Left renal cortex interstitium (tissue), 4 donors: ENCODE measurements around the gene ARMC5. TPM values are rescaled to one million over a fixed set of nuclear protein-coding genes. Genes with fewer than 3 reads are reported as not detected.
"Not testable (repeated sequence)": the region's sequence is repeated elsewhere in the genome, so short reads cannot be mapped to it uniquely, and the experiment has no call there.

Source experiments
- DNase-seq, 4 donors: peaks; one replicate each; pipeline ENCODE4 v3.0.0-alpha.2; 2013; ENCODE audit warnings: low read depth in 4 of 4, low spot score in 2 of 4, missing footprints in 1 of 4
- polyA plus RNA-seq, 4 donors: library from polyadenylated mRNA; unstranded; fragments of 120-200 nt; gene quantifications; one replicate each; pipeline ENCODE4 v1.2.1, GENCODE V29; 2013; ENCODE audit not compliant: insufficient read length in 4 of 4

ARMC5 gene
- polyA plus RNA-seq, 4 donors: 9.5 to 17.5 (median 14.8) TPM

DNA sequence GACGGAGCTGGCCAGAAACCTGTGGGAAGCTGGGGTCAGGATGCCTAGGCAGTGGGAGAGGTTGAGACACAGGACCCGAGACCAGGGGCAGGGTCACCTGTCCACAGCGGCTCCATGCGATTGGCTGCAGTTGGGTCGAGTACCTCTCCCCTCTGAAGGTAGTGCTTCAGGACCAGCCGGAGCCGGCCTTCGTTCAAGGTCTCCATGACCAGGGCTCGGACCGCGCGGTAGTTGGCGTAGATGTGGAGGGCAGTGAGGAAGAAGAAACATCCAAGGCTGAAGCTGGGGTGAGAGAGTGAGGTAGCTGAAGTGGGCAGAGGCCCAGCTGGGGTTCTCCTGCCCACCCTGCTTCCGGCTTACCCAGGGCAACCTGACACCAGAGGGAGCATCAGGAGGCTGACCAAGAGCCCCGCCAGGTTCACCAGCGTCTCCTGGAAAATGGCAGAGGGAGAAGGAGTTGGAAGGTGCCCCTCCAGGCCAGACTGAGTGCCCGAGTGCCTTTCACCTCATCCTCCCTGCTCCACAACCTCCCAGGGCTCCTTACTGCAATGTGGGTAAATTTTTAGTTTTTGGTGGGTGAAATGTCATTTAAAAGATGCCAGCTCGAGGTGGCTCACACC, 34.3 kb downstream of the ARMC5 start:
- DNase-seq: no peak

DNA sequence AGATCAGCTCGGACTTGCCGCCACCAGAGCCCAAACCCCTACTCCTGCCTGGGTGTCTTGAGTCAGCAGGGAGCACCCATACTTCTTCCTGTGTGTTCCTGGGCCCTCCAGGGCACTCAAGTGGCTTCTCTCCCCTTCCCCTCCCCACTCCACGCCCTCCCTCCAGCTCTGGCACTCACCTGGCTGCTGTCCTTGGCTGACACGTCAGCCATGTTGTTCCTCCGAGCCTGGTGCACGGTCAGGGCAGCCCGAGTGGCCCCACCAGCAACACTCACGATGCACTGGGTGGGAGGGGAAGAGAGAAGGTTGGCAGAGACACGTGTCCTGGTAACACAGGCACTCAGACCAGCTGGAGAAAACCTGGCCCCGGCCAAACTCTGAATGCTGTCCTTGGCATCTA, 37.4 kb downstream of the ARMC5 start:
- DNase-seq: no peak

DNA sequence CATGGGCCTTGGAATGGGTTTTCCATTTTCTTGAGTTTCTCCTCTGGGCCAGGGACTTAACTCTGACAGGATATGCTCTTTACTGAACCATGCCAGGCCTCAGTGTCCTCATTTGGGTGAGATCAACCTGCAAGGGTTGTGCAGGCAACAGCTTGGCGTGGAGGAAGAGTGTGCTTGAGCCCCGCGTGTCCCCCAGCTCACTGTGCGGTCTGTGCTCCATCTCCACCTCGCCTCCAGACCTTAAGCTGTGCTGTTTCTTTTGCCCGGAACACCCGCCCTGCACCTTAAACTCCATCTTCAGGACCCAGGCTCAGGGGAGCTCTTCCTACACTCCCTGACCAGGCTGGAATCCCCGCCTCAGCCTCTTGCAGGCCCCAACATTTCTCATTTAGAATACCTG, 39.2 kb downstream of the ARMC5 start:
- no peak for DNase-seq

DNA sequence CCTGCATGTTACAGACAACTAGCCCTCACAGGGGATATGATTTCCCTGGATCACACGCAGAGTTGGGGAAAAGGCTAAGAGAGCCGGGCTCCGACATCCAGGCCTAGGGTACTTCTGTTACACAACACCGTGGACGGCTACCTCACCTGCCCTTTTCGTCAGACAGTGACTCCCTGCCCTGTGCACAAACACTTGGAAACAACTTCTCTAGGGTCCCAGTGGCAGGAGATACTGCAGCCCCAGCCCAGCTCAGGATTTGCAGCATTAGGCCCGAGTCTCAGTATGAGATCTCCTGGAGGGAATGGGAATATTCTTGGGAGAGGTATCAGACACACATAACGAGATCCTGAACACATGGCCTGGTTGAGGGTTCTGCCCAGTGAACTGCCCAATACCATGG, 40.6 kb downstream of the ARMC5 start:
- no peak for DNase-seq

DNA sequence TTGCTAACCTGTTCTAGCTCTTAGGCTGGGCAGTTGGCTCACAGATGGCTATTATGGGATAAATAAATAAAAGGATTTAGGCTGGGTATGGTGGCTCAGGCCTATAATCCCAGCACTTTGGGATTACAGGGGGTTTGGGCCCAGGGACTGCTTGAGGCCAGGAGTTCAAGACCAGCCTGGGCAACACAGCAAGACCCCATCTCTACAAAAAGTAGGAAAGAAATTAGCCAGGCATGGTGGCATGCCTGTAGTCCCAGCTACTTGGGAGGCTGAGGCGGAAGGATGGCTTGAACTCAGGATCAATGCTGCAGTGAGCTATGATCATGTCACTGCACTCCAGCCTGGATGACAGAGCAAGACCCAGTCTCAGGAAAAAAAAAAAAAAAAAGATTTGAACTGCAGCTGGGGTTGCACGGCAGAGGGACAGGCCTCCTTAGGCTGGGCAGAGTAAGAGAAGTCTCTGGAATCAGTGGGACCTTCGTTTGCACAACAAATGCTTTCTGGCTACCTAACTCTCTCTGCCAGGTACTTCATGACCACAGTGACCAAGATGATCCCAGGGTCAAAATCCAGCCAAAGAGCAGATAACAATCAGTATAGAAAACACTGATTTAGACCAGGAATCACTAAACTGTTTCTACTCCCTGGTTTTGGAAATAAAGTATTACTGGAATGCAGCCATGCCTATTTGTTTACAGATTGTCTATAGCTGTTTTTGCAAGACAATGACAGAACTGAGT, 42.1 kb downstream of the ARMC5 start:
- no peak for DNase-seq

DNA sequence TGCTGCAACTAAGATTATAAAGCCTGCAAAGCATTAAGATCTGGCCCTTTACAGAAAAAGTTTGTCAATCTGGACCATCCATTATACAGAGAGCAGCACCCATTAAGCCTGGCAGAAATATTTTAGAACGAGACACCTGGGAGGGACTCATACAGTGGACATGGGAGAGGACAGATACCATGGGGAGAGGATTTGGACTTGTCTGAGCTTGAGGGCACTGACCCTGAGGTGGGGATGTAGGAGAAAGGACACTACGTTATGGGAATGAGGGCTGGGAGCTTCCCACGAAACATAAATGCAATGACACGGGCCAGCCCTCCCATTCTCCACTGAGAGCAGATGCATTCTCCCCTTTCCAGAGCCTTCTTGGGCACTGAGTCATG, 42.7 kb downstream of the ARMC5 start:
- no peak for DNase-seq

DNA sequence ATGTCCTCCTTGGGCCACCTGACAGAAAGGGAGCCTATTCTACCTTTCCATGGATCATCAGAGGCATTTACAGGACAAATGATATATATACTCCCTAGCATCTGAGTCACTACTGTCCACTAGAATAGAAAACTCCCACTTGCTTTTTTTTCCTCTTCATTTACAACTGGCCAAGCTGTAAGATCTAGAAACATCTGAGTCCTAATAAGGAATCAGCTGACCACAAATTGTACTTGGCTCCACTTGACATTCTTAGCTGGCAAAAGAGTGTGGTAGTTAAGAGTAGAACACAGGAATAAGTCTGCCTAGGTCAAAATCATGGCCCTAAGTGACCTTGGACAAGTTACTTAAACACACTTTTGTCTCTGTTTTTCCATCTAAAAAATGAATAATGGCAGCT, 43.7 kb downstream of the ARMC5 start:
- DNase-seq: no peak

DNA sequence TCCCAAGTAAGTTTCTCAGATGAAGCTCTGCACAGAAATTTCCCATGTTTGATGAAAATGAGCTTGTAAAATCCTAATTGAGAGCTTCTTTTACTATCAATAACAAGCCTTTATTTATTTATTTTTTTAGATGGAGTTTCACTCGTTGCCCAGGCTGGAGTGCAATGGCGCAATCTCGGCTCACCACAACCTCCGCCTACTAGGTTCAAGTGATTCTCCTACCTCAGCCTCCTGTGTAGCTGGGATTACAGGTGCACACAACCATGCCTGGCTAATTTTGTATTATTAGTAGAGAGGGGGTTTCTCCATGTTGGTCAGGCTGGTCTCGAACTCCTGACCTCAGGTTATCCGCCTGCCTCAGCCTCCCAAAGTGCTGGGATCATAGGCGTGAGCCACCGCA, 44.3 kb downstream of the ARMC5 start:
- not testable (repeated sequence) for DNase-seq

DNA sequence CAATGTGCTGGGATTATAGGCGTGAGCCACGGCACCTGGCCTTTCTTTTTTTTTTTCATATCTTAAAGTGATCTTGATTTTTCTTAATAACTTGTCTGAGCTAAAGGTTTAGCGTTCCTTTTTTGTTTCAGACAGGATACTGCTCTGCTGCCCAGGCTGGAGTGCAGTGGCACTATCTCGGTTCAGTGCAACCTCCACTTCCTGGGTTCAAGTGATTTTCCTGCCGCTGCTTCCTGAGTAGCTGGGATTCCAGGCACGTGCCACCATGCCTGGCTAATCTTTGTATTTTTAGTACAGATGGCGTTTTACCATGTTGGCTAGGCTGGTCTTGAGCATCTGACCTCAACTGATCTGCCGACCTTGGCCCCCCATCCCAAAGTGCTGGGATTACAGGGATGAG, 44.9 kb downstream of the ARMC5 start:
- no peak for DNase-seq

DNA sequence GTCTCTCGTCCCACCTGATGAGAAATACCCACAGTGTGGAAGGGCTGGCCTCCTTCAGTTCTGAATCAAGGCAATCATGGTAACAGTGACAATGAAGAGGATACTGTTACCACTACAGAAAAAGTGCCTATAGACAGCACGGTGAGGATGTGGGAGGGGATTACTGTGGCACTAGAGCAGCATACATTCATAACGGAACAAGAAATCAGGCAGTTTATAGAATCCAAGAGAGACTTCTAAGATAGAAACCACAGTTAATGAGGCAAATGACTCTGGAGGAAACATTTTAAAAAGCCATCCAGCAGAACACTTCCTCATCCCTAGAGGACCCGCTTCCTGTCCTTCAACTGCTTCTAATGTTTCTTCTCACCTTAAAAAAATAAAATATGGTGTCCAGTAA, 46.2 kb downstream of the ARMC5 start:
- DNase-seq: no peak

DNA sequence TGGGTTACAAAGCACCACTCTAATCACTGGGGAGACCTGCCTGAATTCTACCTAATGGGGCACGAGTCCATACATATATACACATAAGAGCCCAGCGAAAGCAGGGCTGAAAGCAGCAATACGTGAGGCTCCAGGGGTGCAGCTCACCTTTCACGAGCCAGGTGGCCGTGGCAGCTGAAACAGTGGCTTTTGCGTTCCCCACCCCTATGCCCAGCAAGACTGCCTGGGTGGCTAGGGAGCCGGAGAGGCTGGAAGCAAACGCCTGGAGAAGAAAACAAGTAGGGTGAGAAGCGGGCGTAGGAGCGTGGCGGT, 48.3 kb downstream of the ARMC5 start:
- DNase-seq: no peak

DNA sequence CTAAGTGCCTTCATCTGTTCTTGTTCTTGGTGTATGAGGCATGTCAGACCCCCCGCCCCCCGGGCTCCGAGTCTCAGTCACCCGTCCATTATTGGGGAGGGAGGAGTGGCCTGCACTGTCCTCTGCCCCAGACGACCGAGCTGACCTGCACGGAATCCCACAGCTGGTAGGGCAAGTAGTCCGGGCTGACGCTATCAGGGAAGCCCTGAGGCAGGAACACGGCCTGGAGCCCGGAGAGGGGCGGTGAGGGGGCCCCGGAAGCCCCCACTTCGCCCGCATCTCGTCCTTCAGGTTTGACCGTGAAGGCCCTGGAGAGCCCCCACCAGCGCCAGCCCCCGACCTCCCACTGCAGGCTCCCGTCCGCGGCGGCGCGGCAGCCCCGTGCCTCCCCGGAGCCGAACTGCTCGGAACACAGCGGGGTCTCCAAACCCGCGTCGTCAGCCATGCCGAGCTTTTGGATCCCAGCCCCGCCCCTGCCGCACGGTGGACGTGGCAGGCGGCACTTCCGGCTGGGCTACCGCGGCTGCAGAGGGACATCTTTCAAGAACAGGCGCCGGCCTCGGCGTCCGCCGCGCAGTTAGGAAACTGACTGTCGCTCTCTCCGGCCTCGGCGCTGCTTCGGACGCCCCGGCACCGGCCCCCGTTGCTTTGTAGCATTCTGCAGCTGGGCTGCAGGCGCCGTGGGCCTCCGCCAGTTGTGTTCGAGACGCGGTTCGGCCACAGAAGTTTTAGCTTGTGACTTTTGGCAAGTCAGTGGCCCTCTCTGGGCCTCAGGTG, 48.8 kb downstream of the ARMC5 start, which contains the start of gene RUSF1:
Gene RUSF1 (minus strand): TSS at position 463 of the 777 bp plus-strand sequence. CDS start 18 bp downstream, at position 445.
- peak; percentile 77 to 85 (median 80) for DNase-seq

DNA sequence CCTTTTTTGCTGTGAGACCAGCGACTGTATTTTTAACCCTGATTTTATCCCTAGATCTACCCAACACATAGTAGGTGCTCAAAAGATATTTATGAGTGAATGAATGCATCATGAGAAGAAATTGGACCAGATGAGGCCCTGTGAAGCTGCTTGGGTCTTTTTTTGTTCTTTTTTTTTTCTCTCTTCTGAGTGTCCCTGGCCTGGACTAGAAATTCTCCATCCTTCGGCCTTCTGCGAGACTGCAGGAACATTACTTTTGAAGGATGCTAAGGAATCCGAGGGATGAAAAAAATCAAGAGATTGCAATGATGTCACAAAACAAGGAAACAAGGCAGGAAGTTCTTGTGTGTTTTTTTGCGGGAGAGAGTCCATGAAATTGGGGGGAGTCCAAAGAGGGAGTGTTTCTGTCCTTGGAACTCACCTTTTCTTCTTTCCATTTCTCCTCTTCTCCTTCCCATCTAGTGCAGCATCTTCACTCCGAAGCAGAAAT, 49.5 kb downstream of the ARMC5 start:
- DNase-seq: peak in 1 of 4 donors; percentile 83

DNA sequence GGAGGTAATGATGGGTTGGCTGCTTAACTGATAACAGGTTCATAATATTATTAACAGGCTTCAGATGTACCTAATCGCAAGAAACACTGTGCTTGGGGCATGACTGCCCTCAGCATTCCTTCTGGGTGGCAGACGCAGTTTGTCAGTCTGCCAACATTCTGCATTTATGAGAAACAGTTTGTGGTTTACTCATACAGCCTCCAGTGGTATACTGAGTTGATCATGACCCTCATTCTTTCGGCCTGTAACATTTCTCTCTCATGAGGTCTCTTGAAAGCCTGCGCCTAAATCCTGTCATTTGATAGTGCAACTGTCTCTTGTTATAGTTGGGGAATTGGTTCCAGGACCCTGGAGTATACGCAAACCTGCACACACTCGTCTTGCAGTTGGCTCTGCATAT, 53.8 kb downstream of the ARMC5 start:
- no peak for DNase-seq

DNA sequence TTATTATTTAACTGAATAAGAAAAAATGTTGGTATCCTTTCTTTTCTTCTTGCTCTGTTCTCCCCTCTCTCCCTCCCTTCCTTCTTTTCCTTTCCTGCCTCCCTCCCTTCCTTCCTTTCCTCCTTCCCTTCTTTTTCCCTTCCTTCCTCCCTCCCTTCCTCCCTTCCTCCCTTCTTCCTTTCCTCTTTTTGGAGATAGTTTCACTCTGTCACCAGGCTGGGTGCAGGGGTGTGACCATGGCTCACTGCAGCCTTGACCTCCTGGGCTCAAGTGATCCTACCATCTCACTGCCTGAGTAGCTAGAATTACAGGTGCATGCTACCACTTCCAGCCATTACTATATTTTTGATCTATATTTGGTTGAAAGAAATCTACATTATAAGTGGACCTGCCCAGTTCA, 54.6 kb downstream of the ARMC5 start:
- no peak for DNase-seq

Other genes starting within 250 kb of the ARMC5 start
- gene TRIM72, start 245.4 kb upstream of the ARMC5 start, polyA plus RNA-seq: under 1 TPM; 0.05 to 0.17 (median 0.09) TPM
- gene PYDC1, start 242.4 kb upstream of the ARMC5 start, polyA plus RNA-seq: not detected
- 1 to 10 TPM; 1.5 to 3.2 (median 2.6) TPM for gene ITGAM, start 199.5 kb upstream of the ARMC5 start, polyA plus RNA-seq
- 1 to 10 TPM in 1 of 4 donors, under 1 TPM in 3; 0.30 to 1.3 (median 0.55) TPM for gene ITGAX, start 104.3 kb upstream of the ARMC5 start, polyA plus RNA-seq
- under 1 TPM; 0.06 to 0.43 (median 0.21) TPM for gene ITGAD, start 66.2 kb upstream of the ARMC5 start, polyA plus RNA-seq
- 1 to 10 TPM in 2 of 4 donors, under 1 TPM in 2; 0.59 to 1.6 (median 1.2) TPM for gene COX6A2, start 31.1 kb upstream of the ARMC5 start, polyA plus RNA-seq
- 1 to 10 TPM; 3.1 to 3.5 (median 3.5) TPM for gene ZNF843, start 16.7 kb upstream of the ARMC5 start, polyA plus RNA-seq
- gene TGFB1I1, start 12.7 kb downstream of the ARMC5 start, polyA plus RNA-seq: 10 to 100 TPM; 36.1 to 57.8 (median 49.3) TPM
- 10 to 100 TPM; 37.3 to 72.3 (median 54.2) TPM for gene SLC5A2, start 23.6 kb downstream of the ARMC5 start, polyA plus RNA-seq
- gene RUSF1, start 48.9 kb downstream of the ARMC5 start, polyA plus RNA-seq: 100 to 1,000 TPM in 1 of 4 donors, 10 to 100 TPM in 3; 70.2 to 103 (median 87.8) TPM
- 10 to 100 TPM in 1 of 4 donors, 1 to 10 TPM in 3; 3.9 to 29.0 (median 6.7) TPM for gene AHSP, start 68.4 kb downstream of the ARMC5 start, polyA plus RNA-seq